ENCODE results near the gene CALHM3.

CALHM3 gene

GRCh38 chr10:103447187-103447586, 31.9 kb downstream of the CALHM3 start:
- no peak for DNase-seq

DNA sequence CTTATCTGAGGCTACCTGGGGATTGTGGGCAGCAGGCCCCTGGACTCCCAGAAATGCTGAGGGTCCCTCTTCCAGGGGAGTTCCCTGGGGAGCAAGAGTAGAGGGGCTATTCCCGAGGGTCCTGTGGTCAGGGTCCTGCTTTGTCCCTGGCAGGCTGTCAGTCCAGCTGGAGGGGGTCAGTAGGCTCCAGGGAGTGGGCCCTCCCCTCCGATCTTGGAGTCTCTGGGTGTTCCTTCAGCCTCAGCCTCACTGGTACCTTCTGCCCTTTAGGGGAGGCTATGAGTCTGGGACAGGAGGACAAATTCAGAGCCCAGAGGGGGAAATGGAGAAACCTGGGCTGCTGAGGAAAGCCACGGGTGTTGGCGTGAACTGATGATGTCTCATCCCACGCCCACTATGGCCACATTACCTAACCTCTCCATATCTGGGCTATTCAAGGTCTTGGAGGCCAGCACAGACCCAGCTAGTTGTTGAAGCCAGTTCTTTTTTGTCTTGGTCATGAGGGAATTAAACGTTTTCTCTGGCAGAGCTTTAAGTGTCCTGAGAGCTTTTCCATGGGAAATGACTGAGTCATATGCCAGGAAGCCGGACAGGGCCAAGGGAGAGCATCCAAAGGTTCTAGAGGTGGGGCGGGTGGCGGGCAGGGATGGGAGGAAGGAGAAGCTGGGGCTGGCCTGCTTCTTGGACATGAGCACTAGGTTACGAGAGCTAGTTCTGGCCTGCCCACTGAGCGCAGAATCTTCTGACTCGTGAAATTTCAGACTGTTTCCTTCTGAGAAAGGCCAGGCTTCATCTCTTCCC, 33.1 kb downstream of the CALHM3 start:
- no peak for DNase-seq

DNA sequence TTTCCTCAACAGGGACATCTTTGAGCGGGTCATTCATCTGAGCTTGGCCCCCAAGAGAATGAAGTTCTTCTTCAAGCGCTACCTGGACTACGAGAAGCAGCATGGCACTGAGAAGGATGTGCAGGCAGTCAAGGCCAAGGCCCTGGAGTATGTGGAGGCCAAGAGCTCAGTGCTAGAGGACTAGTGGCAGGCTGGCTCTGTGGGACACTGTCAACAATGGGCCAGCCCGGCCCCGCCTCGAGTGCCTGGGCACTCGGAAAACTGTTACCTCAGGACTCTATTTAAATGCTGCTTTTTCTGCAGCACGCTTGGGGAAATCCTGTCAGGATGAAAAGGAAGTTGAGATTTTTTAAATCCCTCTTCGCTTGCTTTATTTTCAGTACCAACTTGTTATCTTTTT, 33.7 kb downstream of the CALHM3 start:
- no peak for DNase-seq

DNA sequence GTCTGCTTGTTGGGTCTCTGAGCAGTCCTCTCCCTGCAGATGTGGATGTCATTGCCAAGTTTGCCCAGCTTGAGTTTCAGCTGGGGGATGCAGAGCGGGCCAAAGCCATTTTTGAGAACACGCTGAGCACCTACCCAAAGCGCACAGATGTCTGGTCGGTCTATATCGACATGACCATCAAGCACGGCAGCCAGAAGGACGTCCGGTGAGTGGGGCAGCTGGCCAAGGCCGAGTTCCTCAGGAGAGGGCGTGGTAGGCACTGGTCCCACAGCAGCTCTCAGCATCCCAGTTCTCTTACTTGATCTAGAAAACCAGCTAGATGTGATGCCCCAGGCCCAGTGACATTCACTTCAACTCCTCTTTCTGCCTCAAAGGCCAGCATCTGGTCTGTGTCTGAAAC, 34.6 kb downstream of the CALHM3 start:
- no peak for DNase-seq

DNA sequence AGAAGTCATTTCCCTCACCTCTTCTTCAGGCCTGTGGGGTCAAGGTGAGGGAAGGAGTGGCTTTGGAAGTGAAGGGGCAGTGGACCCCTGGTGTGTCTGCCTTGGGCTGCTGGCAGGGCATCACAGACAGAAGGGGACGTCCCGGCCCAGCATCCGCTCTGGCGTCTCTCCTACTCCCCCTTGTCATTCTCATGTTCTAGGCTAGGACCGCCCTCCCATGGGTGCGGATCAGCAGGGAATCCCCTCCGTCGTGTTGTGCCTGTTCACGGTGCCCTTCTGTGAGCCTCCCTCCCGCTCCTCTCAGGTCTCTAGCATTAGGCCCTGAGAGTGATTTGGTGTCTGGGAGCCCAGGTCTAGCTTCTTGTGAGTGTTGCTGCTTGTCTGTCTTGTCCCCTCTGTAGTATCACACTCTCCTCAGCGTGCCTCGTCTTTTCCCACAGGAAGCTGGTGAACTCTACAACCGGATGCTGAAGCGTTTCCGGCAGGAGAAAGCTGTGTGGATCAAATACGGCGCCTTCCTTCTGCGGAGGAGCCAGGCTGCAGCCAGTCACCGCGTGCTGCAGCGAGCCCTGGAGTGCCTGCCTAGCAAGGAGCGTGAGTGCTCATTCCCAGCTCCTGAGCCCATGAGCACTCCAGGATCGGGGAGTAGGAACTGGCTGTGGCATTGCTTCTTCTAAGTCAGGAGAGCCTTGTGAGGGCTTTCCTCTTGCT, 35.4 kb downstream of the CALHM3 start:
- no peak for DNase-seq

GRCh38 chr10:103442031-103442461, 37.0 kb downstream of the CALHM3 start:
- no peak for DNase-seq

- DNase-seq: no peak
Measured at GRCh38 chr10:103441611-103442010, 37.4 kb downstream of the CALHM3 start.

DNA sequence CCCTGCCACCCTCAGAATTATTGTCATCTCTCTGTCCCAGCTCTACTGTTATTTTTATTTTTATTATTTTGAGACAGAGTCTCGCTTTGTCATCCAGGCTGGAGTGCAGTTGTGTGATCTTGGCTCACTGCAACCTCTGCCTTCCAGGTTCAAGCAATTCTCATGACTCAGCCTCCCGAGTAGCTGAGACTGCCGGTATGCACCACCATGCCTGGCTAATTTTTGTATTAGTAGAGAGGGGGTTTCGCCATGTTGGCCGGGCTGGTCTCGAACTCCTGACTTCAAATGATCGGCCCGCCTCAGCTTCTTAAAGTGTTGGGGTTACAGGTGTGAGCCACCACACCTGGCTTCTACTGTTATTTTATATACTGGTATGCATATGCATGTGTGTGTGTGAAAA, 37.8 kb downstream of the CALHM3 start:
- DNase-seq: no peak

DNA sequence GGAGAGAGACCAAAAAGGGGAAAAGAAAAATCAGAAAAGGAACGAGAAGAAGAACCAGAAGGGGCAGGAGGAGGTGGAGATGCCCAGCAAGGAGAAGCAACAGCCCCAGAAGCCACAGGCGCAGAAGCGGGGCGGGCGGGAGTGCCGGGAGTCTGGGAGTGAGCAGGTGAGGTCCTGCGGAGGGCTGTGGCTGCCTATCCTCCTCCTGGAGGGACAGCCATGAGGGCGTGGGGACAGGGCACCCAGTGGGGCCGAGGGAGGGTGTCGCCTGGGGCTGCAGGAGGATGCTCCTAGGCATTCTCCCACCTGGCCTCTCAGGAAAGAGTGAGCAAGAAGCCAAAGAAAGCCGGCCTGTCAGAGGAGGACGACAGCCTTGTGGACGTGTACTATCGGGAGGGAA, 38.6 kb downstream of the CALHM3 start:
- DNase-seq: no peak

DNA sequence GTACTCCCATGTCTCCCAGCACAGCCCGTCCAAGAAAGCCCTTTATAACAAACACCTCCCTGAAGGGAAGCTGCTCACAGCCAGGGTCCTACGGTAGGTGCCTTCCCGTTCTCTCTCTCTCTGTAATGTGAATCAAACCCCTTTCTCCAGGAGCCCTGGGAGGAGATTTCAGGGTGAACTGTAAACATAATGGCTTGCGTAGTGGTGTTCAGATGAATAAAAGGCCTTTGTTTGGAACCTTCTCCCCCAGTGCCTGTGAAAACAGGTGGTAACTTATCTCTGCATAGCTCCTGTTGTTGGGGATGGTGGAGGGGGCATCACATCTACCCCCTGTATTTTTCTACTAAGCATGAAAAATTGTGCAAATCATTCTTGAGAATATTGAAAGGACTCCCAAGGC, 39.3 kb downstream of the CALHM3 start:
- DNase-seq: no peak

GRCh38 chr10:103433858-103434257, 45.2 kb downstream of the CALHM3 start:
- DNase-seq: no peak

- DNase-seq: no peak
Measured at GRCh38 chr10:103431902-103432301, 47.1 kb downstream of the CALHM3 start.

GRCh38 chr10:103429647-103430046, 49.4 kb downstream of the CALHM3 start:
- DNase-seq: peak; percentile 15

DNA sequence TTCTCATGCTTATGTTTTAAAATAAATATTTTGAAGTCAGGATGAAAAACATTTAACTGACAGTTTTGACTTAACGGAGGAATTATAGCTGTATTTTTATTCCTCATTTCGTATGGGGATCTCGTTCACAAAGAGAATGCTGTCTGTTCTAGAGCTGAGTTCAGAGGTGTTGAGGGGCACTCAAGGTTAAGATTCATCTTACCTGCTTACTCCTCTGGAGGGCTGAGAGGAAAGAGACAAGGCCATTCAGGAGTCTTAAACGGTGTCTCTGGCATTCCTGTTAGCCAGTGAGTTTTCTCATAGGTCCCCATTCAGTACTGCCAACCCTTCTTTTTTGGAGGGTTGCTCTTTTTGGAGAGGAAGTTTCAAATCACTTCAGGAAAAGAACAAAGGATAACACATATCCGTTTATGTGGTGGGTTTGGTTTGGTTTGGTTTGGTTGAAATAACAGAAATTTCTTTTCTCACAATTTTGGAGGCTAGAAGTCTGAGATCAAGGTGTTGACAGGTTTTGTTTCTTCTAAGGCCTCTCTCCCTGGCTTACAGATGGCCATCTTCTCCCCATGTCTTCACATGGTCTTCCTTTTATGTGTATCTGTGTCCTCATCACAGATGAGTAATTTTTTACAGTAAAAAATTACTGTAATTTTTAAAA, 49.9 kb downstream of the CALHM3 start:
- no peak for DNase-seq

- DNase-seq: no peak
Measured at GRCh38 chr10:103427866-103428265, 51.2 kb downstream of the CALHM3 start.

DNA sequence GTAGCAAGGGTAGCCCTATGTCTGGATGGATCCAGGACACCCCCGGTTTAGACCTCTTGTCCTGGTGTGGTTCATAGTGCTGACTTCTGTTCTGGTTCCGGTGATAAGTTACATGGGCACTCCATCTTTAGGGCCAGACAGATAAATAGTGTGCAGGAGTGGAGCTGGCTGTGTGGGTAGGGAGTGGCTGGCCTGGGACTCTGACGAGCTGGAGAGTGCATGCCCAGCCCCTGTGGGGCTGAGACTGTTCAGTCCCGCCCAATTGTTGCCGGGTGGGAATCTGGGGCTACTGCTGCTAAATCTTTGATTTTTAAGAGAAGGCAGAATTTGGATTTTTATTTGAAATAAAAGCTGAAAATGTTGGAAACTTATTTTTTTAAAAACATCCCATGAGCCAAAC, 55.3 kb downstream of the CALHM3 start:
- no peak for DNase-seq
